ENCODE measurements around the gene S100Z.
"Not testable (repeated sequence)": the region's sequence is repeated elsewhere in the genome, so short reads cannot be mapped to it uniquely, and the experiment has no call there.

The S100Z gene

GRCh38 chr5:76831110-76831452 is 18.7 kb upstream of the S100Z start:
- no peak for FAIRE-seq

- FAIRE-seq = no peak
Measured at GRCh38 chr5:76836181-76836580, 13.6 kb upstream of the S100Z start.

- no peak for FAIRE-seq
Measured at GRCh38 chr5:76836585-76836984, 13.2 kb upstream of the S100Z start.

- no peak for FAIRE-seq
Measured at GRCh38 chr5:76838481-76839261, 11.1 kb upstream of the S100Z start.

- no peak for FAIRE-seq
Measured at GRCh38 chr5:76841361-76841760, 8.5 kb upstream of the S100Z start.

GRCh38 chr5:76845890-76846289 is 3.9 kb upstream of the S100Z start:
- no peak for FAIRE-seq

- FAIRE-seq = no peak
Measured at GRCh38 chr5:76850543-76851145, 830 bp downstream of the S100Z start.

GRCh38 chr5:76851728-76852369 is 2.0 kb downstream of the S100Z start:
- FAIRE-seq = no peak

- FAIRE-seq = no peak
Measured at GRCh38 chr5:76852772-76853171, 3.0 kb downstream of the S100Z start.

- FAIRE-seq = not testable (repeated sequence)
Measured at GRCh38 chr5:76853741-76854140, 3.9 kb downstream of the S100Z start.

- no peak for FAIRE-seq
Measured at GRCh38 chr5:76854644-76855043, 4.8 kb downstream of the S100Z start.

- not testable (repeated sequence) for FAIRE-seq
Measured at GRCh38 chr5:76855501-76855900, 5.7 kb downstream of the S100Z start.

- no peak for FAIRE-seq
Measured at GRCh38 chr5:76855961-76856360, 6.1 kb downstream of the S100Z start.

- FAIRE-seq = not testable (repeated sequence)
Measured at GRCh38 chr5:76856800-76857199, 7.0 kb downstream of the S100Z start.

- FAIRE-seq = no peak
Measured at GRCh38 chr5:76859591-76860247, 9.9 kb downstream of the S100Z start.

GRCh38 chr5:76861612-76862011 is 11.8 kb downstream of the S100Z start:
- no peak for FAIRE-seq

GRCh38 chr5:76863001-76863400 is 13.2 kb downstream of the S100Z start:
- FAIRE-seq = no peak

GRCh38 chr5:76866503-76866902 is 16.7 kb downstream of the S100Z start:
- FAIRE-seq = no peak

- no peak for FAIRE-seq
Measured at GRCh38 chr5:76867038-76867437, 17.2 kb downstream of the S100Z start.

- peak; percentile 93 for FAIRE-seq
Measured at GRCh38 chr5:76867827-76868693, 18.2 kb downstream of the S100Z start.

GRCh38 chr5:76870046-76870445 is 20.2 kb downstream of the S100Z start:
- no peak for FAIRE-seq

GRCh38 chr5:76874088-76874581 is 24.3 kb downstream of the S100Z start:
- FAIRE-seq = no peak
